ENCODE measurements around the gene FGR. TPM values are rescaled to one million over a fixed set of nuclear protein-coding genes. Genes with fewer than 3 reads are reported as not detected.

FGR gene
- polyA plus RNA-seq, 3 donors, result 371 to 1,340 (median 571) TPM

- H3K27ac ChIP-seq (ENCODE audit: low read depth in 1 of 2, low read length in 2 of 2), result no peak overlapping the region
- H3K9me3 ChIP-seq (replicated peaks in 1 of 2; ENCODE audit: control insufficient read depth in 1 of 2, insufficient read depth in 1 of 2, low read length in 2 of 2), result no peaks in the 10 kb centered on the region
- no peak overlapping the region for H3K4me3 Mint-ChIP-seq
- H3K36me3 Mint-ChIP-seq, result peaks cover 0 to 2% of the 10 kb centered on the region in 2 donors
- peak overlapping the region in 2 of 7 donors; percentile 6 to 45 for H3K27ac Mint-ChIP-seq
- H3K4me1 Mint-ChIP-seq, result peaks cover 42% of the 10 kb centered on the region
- H3K36me3 ChIP-seq (replicated peaks in 1 of 2; ENCODE audit: control insufficient read depth in 1 of 2, insufficient read depth in 2 of 2, low read length in 2 of 2), result no peaks in the 10 kb centered on the region
- H3K9ac ChIP-seq (ENCODE audit: insufficient read depth, low read length, poor library complexity, severe bottlenecking), result no peak overlapping the region
- intact Hi-C loops (cut with micrococcal nuclease), result no loop called here
- no peaks in the 10 kb centered on the region for H3K79me2 ChIP-seq (ENCODE audit: insufficient read depth, low read length)
- no peak for DNase-seq
- no peak overlapping the region for H3K4me2 ChIP-seq (replicated peaks; ENCODE audit: extremely low read depth, low read length, poor library complexity, severe bottlenecking)
- peaks cover 0 to 3% (median 3%) of the 10 kb centered on the region in 3 donors for H3K27me3 Mint-ChIP-seq (ENCODE audit: low read depth in 3 of 3)
- H3K9me3 Mint-ChIP-seq, result no peaks in the 10 kb centered on the region
- TF ChIP-seq CTCF (IDR thresholded peaks at IDR 0.05), result no peak
- H3K4me3 ChIP-seq (replicated peaks in 1 of 3; ENCODE audit: low read depth in 2 of 3, low read length in 3 of 3), result no peak overlapping the region
- H3K27me3 ChIP-seq (ENCODE audit: control insufficient read depth in 2 of 2, insufficient read depth in 2 of 2, low read length in 2 of 2), result no peaks in the 10 kb centered on the region
- H3K4me1 ChIP-seq (ENCODE audit: control insufficient read depth in 1 of 2, insufficient read depth in 2 of 2, low read length in 2 of 2), result peaks cover 31 to 47% of the 10 kb centered on the region in 2 donors
- no CpG with 5 or more reads among the region's 5 CpGs for WGBS (ENCODE audit: insufficient coverage)
- H4K20me1 ChIP-seq (ENCODE audit: insufficient read depth, low read length), result no peaks in the 10 kb centered on the region
- no peak overlapping the region for H2AFZ ChIP-seq (ENCODE audit: insufficient read depth, low read depth, low read length, poor library complexity, severe bottlenecking)
Observed at GRCh38 chr1:27647328-27647727, 12.3 kb upstream of the FGR start.

- Histone ChIP-seq H3K27ac (ENCODE audit: low read depth in 1 of 2, low read length in 2 of 2) (no peak overlapping the region), H3K4me2 (replicated peaks; ENCODE audit: extremely low read depth, low read length, poor library complexity, severe bottlenecking) (no peak overlapping the region), H3K4me1 (ENCODE audit: control insufficient read depth in 1 of 2, insufficient read depth in 2 of 2, low read length in 2 of 2) (peaks cover 26 to 40% of the 10 kb centered on the region in 2 donors), H3K9ac (ENCODE audit: insufficient read depth, low read length, poor library complexity, severe bottlenecking) (no peak overlapping the region), H2AFZ (ENCODE audit: insufficient read depth, low read depth, low read length, poor library complexity, severe bottlenecking) (no peak overlapping the region), H3K27me3 (ENCODE audit: control insufficient read depth in 2 of 2, insufficient read depth in 2 of 2, low read length in 2 of 2) (no peaks in the 10 kb centered on the region), H3K36me3 (replicated peaks in 1 of 2; ENCODE audit: control insufficient read depth in 1 of 2, insufficient read depth in 2 of 2, low read length in 2 of 2) (no peaks in the 10 kb centered on the region), H3K4me3 (replicated peaks in 1 of 3; ENCODE audit: low read depth in 2 of 3, low read length in 3 of 3) (no peak overlapping the region), H3K9me3 (replicated peaks in 1 of 2; ENCODE audit: control insufficient read depth in 1 of 2, insufficient read depth in 1 of 2, low read length in 2 of 2) (no peaks in the 10 kb centered on the region), H4K20me1 (ENCODE audit: insufficient read depth, low read length) (no peaks in the 10 kb centered on the region), H3K79me2 (ENCODE audit: insufficient read depth, low read length) (no peaks in the 10 kb centered on the region)
- TF ChIP-seq CTCF (IDR thresholded peaks at IDR 0.05), result no peak
- Mint-ChIP-seq H3K9me3 (no peaks in the 10 kb centered on the region), H3K27me3 (ENCODE audit: low read depth in 3 of 3) (peaks cover 0 to 3% (median 3%) of the 10 kb centered on the region in 3 donors), H3K27ac (peak overlapping the region in 1 of 7 donors; percentile 66), H3K36me3 (peaks cover 0 to 2% of the 10 kb centered on the region in 2 donors), H3K4me3 (no peak overlapping the region), H3K4me1 (peaks cover 37% of the 10 kb centered on the region)
- intact Hi-C loops (cut with micrococcal nuclease), result no loop called here
- no peak for DNase-seq
- 81% methylated on average over 6 of the region's 8 CpGs for WGBS (ENCODE audit: insufficient coverage)
Observed at GRCh38 chr1:27646676-27647075, 11.7 kb upstream of the FGR start.

Data from CD14-positive monocyte (primary cell).